Fibroblast of the conjunctiva (primary cell): Measurements from ENCODE around the gene RIPPLY3.

Experiments used
- DNase-seq: peaks from one replicate; pipeline ENCODE4 v3.0.0-alpha.2; 2010; ENCODE audit warnings: low read depth

Gene RIPPLY3, protein sequence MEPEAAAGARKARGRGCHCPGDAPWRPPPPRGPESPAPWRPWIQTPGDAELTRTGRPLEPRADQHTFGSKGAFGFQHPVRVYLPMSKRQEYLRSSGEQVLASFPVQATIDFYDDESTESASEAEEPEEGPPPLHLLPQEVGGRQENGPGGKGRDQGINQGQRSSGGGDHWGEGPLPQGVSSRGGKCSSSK

DNA sequence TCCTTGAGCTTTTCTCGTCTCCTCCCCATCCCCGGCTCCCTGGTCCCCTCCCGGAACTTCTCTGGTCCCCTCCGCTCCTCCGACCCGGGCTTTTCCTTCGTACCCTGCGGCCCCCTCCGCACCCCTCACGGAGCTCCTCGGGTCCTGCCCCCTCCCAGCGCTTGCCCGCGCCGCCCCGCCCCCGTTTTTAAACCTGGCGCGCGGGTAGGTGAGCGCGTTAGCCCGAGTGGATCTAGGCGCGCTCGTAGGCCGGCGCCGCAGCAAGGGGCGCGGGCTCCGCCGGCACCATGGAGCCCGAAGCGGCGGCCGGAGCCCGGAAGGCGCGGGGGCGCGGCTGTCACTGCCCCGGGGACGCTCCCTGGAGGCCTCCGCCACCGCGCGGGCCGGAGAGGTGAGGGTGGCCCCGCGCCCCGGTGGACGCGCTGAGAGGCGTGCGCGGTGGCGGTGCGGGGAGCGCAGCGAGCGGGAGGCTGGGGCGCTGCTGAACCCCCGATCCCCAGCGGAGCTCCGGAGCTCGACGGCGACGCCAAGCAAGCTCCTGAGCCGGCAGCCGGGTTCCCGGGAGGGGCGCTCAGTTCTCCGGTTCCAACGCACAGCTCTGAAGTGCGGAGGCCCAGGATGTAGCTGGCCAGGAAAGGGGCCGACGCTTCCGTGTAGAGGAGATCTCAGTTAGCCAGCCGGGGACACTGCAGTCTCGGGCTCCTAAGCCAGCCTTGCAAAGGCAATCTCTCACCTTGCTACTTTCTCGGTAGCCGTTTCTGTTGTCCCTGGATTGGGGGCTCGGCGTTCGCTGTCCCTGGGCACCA, at the start of gene RIPPLY3:
RIPPLY3 (plus strand) TSS at position 217 of the 806 bp plus-strand sequence; CDS start at position 288, 71 bp downstream.
- no peak for DNase-seq

DNA sequence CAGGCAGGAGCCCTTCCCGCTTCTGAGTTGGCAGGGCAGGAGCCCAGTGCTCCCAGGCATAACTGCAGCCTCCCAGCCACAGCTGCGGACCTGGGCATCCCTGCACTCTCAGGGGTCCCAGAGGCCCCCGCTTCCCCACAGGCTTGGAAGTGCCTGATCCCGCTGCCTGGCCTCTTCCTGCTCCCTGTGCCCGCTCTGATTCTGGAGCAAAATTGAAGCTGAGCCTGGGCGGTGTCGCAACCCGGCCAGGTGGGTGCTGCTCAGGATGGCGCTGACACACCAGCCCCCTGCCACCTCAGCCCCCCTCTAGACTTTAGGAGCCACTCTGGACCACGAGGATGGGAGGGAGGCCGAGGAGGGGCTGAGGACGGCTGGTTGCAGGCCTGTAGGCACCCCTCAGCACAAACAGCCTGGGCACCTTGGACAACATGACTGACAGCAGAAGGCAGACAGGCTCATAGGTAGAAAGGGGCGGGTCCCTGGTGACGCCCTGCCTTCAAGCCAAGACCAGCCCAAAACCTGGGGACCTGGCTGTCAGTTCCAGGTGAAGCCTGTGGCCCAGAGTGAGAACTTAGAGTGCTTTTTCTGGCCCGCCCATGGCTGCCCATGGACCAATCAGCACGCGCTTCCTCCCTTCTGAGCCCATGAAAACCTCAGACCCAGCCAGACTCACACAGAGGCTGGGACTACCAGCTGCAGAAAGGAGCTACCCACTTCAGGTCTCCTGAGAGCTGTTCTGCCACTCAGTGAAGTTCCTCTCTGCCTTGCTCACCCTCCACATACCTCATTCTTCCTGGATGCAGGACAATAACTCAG, 47.3 kb upstream of the RIPPLY3 start:
- no peak for DNase-seq

DNA sequence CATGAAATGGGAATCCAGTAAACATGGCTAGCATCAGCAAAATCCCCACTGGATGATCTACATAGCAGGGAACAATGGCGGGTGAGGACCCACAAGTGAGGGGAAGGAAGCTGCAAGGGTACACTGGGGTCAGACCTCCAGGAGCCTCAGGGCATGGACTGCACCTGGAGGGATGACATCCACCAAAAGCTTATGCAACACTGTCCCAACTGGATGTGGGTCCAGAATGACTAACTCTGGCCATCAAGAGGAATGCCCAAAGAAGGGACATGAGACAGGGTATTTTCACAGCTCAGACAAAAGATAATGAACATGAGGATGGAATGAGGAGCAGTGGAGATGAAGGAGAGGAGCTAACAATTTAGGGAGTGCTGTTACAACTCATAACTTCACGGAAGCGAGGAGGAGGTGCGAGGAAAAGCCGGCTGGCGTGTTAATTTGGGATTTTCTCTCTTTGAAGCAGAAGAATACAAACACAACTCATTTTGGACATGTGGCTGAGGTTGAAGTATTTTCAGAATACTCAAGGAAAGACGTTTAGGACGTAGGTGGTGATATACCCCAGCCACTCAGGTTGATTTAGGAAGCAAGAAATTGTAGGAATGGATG, 45.7 kb upstream of the RIPPLY3 start:
- DNase-seq: no peak

DNA sequence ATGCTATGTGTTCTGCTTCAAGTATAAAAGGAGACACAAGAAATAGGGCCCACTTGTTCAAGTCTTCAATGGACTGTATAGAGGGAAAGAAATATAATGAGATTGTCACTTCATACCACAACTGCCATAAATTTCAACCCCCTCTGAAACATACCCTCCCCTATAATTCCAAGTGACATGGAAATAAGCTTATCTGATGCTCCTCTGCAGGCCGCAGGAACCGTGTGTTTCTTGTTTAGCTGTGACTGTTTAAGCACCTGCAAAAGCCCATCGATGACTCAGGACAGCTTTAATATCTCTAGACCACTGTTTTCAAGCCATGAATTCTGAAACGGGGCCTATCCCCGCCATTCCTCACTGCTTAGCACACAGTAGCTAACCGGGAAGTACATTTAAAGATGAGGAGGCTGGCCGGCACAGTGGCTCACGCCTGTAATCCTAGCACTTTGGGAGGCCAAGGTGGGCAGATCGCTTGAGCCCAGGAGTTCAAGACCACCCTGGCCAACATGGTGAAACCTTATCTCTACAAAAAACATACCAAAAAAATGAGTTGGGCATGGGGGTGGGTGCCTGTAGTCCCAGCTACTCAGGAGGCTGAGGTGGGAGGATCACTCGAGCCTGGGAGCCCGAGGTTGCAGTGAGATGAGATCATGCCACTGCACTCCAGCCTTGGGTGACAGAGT, 44.3 kb upstream of the RIPPLY3 start:
- DNase-seq: no peak

DNA sequence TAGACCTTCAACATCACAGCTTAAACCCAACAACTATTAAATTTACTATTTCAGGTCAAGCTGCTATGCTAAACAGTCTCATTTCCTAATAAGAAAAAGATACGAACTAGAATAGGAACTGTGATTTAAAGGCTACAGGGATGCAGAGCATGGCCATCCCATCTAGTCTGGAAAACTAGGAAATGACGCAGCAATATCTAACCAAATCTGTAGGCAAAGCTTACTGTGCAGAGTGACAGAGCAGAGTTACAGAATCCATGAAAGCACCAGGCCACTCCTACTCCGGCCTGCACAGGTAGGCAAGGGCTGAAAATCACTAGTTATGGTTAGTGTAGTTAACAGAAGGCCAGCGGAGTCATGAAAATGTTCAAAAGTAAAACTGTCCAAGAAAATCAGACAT, 42.1 kb upstream of the RIPPLY3 start:
- no peak for DNase-seq

DNA sequence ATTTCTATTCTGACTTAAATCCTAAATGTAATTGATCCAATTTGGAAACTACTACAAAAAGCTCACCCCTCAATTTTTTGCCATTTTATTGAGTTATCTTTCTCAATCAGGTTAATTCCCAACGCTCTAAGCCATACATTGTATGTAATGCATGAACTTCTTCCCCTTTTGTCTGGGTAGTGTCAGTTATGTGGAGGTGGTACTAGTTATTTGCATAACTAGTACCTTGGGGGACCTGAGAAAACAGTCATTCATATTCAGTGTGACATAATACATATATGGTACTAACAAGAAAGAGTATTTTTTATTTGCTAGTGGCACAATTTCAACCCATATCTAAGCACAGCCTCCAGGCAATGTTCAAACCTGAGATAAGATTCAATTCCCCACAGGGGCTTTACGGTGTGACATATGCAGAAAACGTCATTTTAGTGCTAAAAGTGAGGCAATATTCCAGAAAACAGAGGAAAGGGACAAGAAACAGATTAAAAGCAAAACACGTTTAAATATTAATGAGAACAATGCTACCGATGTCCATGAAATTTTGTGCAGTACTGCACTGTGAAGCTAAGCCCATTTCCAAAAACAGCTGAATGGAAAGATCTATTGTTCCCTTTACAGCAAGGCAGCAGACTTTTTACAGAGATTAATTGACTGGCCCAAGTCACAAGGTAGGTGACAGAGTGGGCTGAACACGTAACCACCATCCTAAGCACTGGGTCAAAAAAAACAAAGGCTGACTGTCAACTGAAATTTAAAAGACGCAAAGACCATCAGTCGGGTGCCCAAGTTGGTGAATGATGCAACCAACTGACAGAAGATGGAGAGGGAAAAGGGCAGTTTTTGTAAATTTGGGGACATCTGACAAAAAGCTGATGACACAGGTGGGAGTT, 41.4 kb upstream of the RIPPLY3 start:
- DNase-seq: no peak

DNA sequence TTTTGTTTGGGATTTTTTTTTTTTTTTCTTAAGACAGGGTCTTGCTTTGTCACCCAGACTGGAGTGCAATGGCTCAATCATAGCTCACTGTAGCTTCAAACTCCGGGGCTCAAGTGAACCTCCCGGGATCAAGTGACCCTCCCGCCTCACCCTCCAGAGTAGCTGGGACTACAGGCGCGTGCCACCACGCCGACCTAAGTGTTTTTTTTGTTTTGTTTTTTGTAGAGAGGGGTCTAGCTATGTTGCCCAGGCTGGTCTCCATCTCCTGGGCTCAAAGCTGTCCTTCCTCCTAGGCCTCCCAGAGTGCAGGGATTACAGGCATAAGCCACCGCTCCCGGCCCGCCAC, 40.8 kb upstream of the RIPPLY3 start:
- DNase-seq: no peak

DNA sequence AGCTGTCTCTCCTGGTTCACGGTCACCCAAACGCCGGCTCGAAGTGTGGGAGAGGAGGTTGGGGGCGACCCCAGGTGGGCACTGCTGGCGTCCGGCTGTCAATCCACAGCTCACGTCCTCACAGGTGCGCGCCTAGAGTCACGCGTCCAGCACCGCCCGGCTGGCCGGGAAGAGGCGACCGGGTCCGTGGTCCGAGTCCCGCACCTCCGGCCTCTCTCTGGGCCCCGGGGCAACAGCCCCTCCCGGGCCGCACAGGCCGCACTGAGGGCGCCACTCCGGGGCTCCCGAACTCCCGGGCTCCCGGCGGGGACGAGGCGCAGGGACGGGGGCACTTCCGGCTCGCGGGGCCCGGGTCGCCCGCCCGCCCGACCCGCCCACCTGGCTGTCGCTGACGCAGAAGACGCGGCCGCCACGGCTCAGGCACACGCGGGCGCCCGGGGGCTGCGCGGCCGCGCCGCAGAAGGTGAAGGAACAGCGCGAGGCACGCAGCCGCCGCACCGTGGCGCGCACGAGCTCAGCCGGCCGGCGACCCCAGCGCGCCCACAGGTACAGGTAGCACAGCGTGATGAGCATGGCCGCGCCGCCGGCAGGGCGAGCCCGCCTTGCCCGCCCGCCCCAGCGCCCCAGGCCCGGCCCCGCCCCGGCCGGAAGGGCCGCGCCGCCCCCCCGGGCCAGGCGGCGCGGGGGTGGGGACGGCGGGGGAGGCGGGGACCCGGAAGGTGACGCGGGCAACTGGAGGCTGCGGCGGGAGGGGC, 40.3 kb upstream of the RIPPLY3 start, which contains the start of gene HLCS:
HLCS (minus strand) TSS at position 604 of the 755 bp plus-strand sequence; CDS start at position 573, 31 bp downstream.
- no peak for DNase-seq

DNA sequence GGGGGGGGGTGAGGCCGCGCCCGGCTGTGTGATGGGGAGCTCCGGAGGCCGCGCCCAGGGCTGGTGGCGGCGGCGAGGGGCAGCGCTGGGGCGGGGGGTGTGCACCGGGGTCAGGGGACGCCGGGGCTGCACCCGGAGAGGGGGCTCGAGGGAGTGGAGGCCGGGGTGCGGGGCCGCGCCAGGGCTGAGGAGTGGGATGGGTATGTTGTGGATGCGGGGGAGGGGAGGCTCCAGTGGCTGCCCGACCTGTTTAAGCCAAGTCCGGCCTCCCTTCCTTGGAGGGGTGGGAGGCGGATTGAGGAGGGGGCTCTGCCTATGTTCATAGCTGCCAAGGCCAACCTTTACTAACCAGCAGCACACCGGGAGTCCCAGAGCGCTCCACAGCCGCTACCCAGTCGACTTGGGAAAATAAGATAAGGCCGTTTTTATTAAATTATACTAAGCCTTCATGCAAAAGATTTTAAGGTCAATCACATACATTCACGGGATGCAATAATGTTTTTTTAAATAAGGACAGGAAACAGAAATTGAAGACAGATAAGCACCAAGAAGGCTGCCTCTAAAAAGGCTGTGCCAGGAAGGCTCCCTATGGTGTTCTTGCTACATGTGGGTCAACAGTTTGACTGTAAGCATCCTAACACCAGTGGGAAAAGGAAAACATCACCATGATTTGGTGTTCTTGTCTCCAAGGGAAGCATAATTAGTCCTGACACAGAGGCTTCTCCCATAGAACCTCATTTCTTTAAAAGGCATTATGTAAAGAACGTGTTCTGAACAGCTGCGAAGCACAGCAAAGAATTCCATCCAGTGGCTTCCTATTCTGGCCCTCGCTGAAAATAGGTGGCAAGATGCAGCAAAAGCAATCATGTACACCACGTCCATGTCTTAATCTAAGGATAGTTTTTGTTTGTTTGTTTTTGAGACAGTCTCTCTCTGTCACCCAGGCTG, 39.4 kb upstream of the RIPPLY3 start:
- DNase-seq: no peak

DNA sequence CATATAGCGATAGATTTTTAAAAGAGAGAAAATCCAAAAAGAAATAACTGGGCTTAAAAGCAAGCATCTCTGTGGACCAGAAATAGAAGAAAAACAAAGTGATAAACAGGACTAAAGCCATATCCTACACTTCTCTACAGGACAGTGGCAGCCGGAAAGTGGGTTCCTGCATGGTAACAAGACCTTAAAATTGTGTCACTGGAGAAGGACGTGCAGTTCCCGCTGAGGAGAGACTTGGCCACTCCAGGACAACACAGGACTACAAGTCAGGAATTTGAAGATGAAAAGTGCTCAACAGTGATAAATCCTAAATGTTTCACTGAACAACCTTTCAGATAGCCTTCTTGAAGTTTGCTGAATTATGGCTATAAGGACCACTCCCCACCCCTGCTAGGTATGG, 38.1 kb upstream of the RIPPLY3 start:
- DNase-seq: no peak

DNA sequence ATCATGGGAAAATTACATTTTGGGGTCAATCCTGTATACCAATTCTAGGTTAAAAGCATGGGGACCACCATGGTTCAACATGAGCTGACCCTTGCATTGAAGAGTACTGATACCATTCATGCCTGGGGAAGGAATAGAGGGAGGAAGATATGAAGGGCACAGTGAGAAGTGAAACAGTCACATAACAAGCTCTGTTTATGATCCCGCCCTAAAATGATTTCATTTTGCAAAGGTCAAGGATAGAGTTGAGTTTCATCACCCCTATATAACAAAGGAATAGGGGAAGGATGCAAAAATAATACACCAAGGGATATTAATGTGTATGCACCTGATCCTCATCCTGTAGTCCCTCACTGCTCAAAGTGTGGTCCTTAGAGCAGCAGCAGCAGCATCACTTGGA, 37.5 kb upstream of the RIPPLY3 start:
- DNase-seq: no peak

DNA sequence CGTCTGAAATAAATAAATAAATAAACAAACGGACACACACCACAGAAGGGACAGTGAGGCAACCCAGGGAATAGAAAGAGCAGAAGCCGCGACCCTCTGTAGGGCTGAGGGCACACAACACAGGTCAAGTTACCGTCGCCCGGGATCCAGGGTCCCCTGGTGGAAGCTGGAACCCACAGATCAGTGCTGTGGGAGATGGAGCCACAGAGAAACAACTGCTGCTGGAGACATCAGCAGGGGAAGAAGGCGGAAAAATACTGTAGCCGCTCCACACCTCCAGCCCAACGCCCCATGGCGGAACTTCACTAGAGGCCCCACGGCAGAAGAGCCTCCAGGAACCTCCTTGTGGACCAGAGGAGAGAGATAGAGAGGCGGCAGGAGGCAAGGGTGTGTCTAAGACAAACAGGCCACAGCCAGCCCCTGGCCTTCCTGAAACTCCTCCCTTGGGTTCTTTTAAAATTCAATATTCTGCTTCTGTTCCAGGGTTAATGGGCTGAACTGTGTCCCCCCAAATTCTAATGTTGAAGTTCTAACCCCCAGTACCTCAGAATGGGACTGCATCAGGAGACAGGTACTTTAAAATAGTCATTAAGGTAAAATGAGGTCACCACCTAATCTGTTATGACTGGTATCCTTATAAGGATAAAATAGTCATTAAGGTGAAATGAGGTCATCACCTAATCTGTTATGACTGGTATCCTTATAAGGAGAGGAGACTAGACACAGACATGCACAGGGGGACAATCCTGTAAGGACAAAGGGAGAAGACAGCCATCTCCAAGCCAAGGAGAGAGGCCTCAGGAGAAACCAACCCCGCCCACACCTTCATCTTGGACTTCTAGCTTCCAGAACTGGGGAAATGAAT, 32.3 kb upstream of the RIPPLY3 start:
- DNase-seq: no peak

DNA sequence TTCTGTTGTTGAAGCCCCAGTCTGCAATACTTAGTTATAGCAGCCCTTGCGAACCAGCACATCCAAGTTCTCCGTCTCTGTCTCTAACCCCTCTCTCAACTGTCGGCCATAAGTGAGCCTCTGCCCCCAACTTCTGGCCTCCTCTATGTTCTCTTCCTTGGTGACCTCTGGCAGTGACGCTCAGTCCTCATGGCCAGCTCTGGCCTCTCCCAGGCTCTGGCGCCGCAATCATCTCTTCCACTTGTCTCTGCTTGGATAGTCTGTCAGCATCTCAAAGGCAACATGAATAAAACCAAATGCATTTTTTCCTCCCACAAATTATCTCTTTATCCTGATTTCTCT, 31.7 kb upstream of the RIPPLY3 start:
- DNase-seq: no peak

DNA sequence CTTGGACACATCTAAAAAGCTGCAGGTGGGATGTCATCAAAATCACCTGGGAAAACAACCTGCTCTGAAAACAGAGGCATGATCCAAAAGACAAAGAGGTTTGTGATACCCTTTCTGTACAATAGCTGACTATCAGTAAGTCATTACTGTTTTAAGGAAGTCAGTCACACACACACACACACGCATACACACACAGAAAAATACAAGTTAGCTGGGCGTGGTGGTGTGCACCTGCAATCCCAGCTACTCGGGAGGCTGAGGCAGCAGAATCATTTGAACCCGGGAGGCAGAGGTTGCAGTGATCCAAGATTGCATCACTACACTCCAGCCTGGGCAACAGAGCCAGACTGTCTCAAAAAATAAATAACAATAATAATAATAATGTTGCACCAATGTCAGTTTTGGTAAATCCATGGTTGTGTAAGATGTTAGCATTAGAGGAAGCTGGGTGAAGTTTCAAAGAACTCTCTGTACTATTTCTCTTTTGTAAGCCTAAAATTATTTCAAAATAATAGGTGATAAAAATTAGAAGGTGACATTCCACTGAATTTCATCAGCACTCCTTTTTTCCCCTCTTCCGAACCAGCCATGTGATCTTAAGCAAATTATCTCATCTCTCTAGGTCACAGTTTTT, 30.2 kb upstream of the RIPPLY3 start:
- DNase-seq: no peak

DNA sequence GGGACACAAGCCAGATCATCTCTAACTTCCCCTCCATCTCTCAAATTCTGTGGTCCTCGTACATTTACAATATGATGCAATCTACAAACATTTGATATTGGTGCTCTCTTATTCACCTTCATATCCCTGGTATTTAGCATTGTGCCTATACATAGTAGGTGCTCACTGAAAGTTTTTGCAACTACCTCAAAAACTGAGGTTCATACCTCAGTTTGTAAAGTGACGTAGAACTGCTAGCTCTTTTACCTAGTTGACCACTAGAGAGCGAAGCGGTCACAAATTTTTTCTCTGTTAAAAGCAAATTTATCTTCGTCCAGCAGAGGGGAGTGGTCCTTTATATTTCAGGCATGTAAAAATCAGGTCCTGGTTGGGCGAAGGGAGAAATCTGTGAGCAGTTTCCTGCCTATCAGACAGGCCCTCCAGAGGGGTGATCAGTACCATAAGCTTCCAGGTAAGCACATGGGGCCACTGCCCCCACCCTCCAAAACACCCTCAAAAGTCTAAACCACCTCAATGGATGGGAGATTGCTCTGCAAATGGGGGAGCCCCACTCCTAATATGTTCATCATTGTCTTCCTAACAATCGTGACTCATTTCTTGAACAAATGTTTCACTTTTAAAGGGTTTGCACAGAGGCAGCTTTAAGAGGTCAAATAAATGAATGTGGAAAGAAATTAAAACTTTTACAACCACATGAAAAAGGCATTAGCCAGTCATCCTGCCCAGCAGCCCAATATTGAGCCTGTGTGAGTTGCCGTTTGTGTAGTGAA, 29.4 kb upstream of the RIPPLY3 start:
- DNase-seq: peak; percentile 65

DNA sequence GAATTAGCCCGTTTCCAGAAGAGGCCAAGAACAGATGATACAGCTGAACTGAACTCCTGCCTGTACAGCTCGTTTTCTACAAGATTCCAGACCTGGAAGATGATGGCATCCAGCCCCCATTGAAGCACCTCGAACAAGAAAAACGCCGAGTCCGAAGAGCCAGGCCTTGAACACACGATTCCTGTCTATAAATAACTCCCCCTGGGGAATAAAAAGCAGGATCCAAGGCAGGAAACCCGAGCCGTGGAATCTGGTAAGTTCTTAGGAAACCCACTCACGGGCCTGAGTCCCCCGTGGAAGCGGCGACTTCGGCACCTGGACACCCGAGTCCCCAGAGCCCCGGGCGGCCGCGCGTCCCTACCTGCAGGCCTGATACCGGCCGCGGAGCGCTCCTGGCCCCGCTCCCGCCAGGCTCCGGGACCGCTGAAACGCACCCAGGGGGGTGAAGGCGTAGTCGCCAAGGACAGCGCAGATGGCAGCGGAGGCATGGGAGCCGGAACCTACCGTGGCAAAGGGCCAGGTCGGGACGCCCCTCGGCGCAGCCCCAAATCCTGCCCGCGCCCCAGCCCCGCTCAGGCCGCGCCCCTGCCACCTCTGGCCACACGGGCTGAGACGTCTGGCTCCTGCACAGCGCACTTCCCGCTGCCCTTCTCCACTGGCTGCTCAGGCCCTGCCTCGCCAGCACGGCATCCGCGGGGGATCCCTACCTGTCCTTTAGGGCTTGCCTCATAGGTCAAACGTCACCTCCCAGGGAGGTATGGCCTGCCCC, 26.0 kb upstream of the RIPPLY3 start:
- no peak for DNase-seq
